ENCODE data around the gene KCNQ1.
A peak's percentile ranks its signal among the peaks of the same experiment; 100 is the strongest.

KCNQ1 gene

DNA sequence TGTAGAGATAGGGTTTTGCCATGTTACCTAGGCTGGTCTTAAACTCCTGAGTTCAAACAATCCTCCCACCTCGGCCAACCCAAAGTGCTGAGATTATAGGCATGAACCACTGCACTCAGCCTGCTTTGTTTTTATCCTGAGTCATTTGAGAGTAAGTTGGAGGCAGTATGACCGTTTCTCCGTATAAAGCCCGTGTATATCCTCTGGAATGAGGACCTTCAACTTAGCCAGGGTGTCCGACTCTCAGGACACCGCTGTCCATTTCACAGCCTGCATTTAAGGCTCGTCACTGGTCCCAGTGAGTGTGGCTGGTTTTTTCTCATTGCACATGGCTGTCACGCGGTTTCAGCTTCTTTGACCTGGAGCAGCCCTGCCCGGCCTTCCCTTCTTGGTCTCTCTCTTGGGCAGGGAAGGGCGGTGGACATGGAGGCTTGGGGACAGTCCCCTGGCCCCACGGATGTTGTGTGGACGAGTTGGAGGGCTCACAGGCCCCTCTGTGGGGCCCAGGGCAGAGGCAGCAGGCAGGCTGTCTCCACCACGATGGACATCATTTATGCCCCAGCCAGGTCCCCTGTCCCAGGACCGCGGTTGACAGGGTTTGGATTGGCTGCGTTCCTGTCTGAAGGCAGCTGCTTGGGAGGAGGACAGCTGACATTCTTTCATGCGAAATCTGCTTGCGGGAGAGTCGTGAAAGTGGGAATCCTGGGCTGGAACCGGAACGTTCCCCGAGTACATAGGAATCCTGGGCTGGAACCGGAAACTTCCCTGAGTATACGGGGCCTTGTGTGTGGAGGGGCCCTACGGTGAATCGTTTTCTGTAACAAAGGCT, 93.3 kb downstream of the KCNQ1 start:
- DNase-seq: no peak
- TF ChIP-seq, protein P1, sequence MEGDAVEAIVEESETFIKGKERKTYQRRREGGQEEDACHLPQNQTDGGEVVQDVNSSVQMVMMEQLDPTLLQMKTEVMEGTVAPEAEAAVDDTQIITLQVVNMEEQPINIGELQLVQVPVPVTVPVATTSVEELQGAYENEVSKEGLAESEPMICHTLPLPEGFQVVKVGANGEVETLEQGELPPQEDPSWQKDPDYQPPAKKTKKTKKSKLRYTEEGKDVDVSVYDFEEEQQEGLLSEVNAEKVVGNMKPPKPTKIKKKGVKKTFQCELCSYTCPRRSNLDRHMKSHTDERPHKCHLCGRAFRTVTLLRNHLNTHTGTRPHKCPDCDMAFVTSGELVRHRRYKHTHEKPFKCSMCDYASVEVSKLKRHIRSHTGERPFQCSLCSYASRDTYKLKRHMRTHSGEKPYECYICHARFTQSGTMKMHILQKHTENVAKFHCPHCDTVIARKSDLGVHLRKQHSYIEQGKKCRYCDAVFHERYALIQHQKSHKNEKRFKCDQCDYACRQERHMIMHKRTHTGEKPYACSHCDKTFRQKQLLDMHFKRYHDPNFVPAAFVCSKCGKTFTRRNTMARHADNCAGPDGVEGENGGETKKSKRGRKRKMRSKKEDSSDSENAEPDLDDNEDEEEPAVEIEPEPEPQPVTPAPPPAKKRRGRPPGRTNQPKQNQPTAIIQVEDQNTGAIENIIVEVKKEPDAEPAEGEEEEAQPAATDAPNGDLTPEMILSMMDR (IDR thresholded peaks at IDR 0.05; ENCODE audit: low read depth, low read length): no peak
- H3K27me3 ChIP-seq: no peaks in the 10 kb centered on the region

DNA sequence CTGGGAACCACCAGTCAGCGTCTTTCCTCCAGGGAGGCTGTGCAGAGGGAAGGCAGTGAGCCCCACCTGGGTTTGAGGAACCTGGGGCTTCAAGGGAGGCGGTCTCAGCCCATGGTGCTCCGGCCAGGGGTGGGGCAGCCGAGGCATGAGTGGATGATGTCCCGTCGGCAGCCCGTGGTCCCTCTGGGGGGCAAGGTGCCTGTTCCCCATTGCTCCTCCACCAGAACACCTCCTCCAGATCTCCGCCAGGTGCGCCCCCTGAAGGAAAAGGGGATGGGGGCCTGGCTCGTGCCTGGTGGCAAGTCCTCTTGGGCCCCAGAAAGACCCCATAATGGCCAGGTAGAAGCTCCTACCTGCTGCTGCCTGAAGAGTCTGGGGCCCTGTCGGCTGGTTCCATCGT, 94.1 kb downstream of the KCNQ1 start:
- peak; percentile 1 for DNase-seq
- no peaks in the 10 kb centered on the region for H3K4me1 ChIP-seq
- no peaks in the 10 kb centered on the region for H3K36me3 ChIP-seq
- H3K27me3 ChIP-seq: no peaks in the 10 kb centered on the region
- H3K4me3 ChIP-seq (ENCODE audit: low read depth, low read length): no peak overlapping the region
- TF ChIP-seq, protein P1 (IDR thresholded peaks at IDR 0.05; ENCODE audit: low read depth, low read length): no peak
- H3K9me3 ChIP-seq: no peaks in the 10 kb centered on the region

More for the DNA sequence above, 93.3 kb downstream of the KCNQ1 start:
- Histone ChIP-seq H3K4me1 (no peaks in the 10 kb centered on the region), H3K9me3 (no peaks in the 10 kb centered on the region), H3K4me3 (ENCODE audit: low read depth, low read length) (no peak overlapping the region), H3K36me3 (no peaks in the 10 kb centered on the region)

DNA sequence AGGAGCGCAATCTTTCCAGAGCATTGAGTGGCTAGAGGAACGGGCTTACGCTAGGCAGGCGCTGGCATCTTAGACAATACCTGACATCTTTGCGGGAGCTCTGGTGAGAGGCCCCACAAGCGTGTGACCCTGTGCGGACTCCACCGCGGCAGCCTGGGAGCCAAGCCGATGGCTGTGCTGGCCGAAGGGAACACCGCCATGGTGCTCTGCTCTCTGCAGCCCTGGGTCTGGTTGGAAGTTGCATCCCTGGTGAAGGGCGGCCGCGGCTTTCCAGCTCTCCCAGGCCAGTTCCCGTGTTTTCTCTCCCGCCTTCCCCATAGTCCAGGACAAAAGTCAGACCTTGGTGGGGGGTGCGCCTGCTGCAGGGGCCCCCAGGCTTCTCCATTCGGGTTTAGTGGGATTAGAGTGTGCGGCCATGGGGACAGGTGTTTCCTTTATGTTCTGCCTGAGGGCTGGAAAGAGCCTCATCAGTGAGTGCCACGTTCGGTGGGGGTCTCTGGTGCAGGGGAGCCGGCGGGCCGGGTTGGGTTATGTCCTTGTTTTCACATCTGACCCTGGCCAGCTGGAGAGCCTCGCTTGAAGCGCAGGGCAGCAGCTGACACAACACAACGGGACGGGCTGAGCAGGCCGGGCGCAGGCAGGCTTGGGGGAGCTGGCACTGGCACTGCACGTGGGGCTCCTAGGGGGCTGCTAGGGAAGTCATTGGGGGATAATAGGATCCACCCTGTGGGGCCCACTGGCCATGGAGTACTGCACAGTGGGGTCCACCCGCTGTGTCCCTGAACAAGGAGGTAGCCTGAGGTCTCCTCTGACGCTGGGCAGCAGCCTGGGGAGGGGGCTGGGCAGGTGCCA, 94.8 kb downstream of the KCNQ1 start:
- Histone ChIP-seq H3K4me1 (no peaks in the 10 kb centered on the region), H3K4me3 (ENCODE audit: low read depth, low read length) (no peak overlapping the region), H3K36me3 (no peaks in the 10 kb centered on the region), H3K9me3 (no peaks in the 10 kb centered on the region), H3K27me3 (no peaks in the 10 kb centered on the region)
- TF ChIP-seq, protein P1 (IDR thresholded peaks at IDR 0.05; ENCODE audit: low read depth, low read length): no peak
- peak; percentile 1 for DNase-seq

DNA sequence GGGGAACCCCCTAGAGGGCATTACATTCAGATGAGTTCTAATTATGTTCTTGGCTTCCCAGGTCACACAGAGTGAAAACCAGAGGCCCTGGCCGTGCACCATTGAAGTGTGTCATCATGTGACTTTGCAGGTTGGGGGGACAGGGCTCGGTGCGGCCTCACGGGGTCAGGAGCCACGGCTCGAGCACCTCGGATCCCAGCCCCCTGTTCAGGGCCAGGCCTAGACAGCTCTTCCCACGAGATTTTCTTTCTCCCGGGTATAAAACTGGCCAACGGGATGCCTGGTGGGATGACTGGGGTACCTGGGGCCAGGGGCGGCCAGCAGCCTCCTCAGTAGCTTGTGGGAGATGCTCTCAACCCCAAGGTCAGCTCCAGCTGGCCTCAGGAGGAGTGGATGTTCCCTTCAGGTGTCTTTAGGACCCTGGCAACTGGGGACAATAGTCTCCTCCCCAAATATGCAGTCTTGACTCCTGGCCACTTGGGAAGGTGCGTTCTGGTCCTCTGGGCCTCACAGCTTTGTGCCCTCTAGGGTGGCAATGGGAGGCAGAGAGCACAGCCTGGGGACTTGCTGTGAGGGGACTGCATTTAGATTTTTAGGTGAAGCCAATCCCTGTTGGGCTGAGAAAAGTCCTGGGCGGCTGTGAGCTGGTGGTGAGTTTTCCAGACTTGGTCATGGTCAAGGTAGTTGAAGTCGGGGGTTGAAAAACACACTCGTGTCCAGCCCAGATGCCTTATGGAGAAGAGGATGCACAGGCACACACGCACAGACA, 95.6 kb downstream of the KCNQ1 start:
- H3K4me3 ChIP-seq (ENCODE audit: low read depth, low read length): no peak overlapping the region
- H3K9me3 ChIP-seq: no peaks in the 10 kb centered on the region
- TF ChIP-seq, protein P1 (IDR thresholded peaks at IDR 0.05; ENCODE audit: low read depth, low read length): no peak
- no peaks in the 10 kb centered on the region for H3K36me3 ChIP-seq
- H3K27me3 ChIP-seq: no peaks in the 10 kb centered on the region
- H3K4me1 ChIP-seq: no peaks in the 10 kb centered on the region
- DNase-seq: peak; percentile 0

DNA sequence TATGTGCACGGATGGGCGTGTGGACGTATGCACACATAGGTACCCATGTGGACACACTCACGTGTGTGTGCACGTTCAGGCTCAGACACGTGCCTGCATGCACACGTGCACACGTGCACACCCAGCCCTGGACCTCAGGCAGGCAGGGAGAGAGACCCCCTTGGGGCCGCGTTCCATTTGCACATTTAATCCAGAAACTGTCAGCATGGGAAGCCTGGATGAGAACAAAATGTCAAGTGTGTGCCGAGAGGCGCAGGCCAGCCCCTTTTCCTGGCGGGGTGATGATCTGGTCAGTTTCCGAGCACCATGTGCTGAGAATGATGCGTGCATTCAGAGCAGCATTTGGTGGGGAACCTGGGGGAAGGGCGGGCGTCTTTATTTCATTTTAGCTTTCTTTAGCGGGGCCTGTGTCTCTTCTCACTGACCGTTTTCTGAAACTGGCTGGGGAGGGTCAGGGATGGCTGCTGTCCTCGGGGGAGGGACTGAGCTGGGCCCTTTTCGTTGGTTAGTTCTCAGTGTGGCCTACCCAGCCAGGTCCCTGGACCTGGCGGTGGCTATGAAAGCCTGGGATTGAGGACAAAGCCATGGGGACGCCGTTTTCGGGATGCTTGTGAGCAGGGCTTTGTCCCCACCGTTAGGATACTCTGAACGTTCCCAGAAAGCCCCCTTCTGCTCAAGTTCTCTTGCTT, 96.3 kb downstream of the KCNQ1 start:
- Histone ChIP-seq H3K36me3 (no peaks in the 10 kb centered on the region), H3K27me3 (no peaks in the 10 kb centered on the region), H3K9me3 (no peaks in the 10 kb centered on the region), H3K4me1 (no peaks in the 10 kb centered on the region), H3K4me3 (ENCODE audit: low read depth, low read length) (no peak overlapping the region)
- TF ChIP-seq, protein P1 (IDR thresholded peaks at IDR 0.05; ENCODE audit: low read depth, low read length): no peak
- peak; percentile 0 for DNase-seq

Data from BE2C (cell line).